PC-9 (cell line): ENCODE measurements around the gene CACNA1B.

Experiments
- CTCF ChIP-seq: fragments of 200-600 bp; sonication (generic); conservative IDR thresholded peaks from 2 replicates; pipeline ENCODE4 v1.6.1; 2017; ENCODE audit warnings: mixed run types, antibody characterized with exemption, mild to moderate bottlenecking, moderate library complexity
- EZH2 ChIP-seq: fragments of 200-600 bp; sonication (generic); IDR thresholded peaks from 2 replicates; pipeline ENCODE4 v1.8.0; 2017; ENCODE audit warnings: antibody characterized with exemption, low read depth

- TF ChIP-seq CTCF (no peak), EZH2 (no peak)
Measured at GRCh38 chr9:138053321-138053868, 175.8 kb downstream of the CACNA1B start.
